Gastrocnemius medialis (tissue), 4 donors: ENCODE results near the gene BTNL8. TPM values are rescaled to one million over a fixed set of nuclear protein-coding genes. Genes with fewer than 3 reads are reported as not detected.

Source experiments
- ATAC-seq, 2 donors: fragments of 150-250 bp; one replicate each; pipeline ENCODE4 v1.9.1; 2016
- DNase-seq, 2 donors: peaks; one replicate each; pipeline ENCODE4 v3.0.0-alpha.2; 2019
- H3K27ac ChIP-seq, 4 donors: fragments of 200-600 bp; sonication (generic); 1 replicate in 1 of 4; 2 replicates in 3 of 4; pipeline ENCODE4 v1.5.1; 2016 to 2018; ENCODE audit warnings: mild to moderate bottlenecking in 2 of 4, moderate library complexity in 1 of 4
- H3K27me3 ChIP-seq, 3 donors: fragments of 200-600 bp; sonication (generic) in 2 of 3; 1 replicate in 1 of 3; 2 replicates in 2 of 3; pipeline versions ENCODE4 v1.5.1 to v1.6.0; 2016 to 2019; ENCODE audit warnings: mild to moderate bottlenecking in 1 of 3, moderate library complexity in 1 of 3
- H3K36me3 ChIP-seq, 2 donors: fragments of 200-600 bp; sonication (generic) in 1 of 2; one replicate each; pipeline ENCODE4 v1.5.1; 2017 to 2018
- H3K4me1 ChIP-seq, 2 donors: fragments of 200-600 bp; sonication (generic) in 1 of 2; one replicate each; pipeline ENCODE4 v1.5.1; 2016 to 2017; ENCODE audit warnings: mild to moderate bottlenecking in 2 of 2
- H3K4me3 ChIP-seq, 4 donors: fragments of 200-600 bp; sonication (generic) in 3 of 4; 1 replicate in 1 of 4; 2 replicates in 3 of 4; pipeline ENCODE4 v1.5.1; 2016 to 2019; ENCODE audit warnings: mild to moderate bottlenecking in 2 of 4
- H3K9me3 ChIP-seq, 3 donors: fragments of 200-600 bp; sonication (generic) in 2 of 3; 1 replicate in 1 of 3; 2 replicates in 2 of 3; pipeline ENCODE4 v1.5.1; 2016 to 2019
- POLR2A ChIP-seq, 2 donors: fragments of 450-650 bp; IDR thresholded peaks; one replicate each; pipeline ENCODE4 v1.6.1; 2017; ENCODE audit warnings: antibody characterized with exemption in 2 of 2, mild to moderate bottlenecking in 2 of 2, moderate library complexity in 2 of 2
- in situ Hi-C, 4 donors: fragments of 200-750 bp; cut with MboI; loops; one replicate each; pipeline versions ENCODE4 v1.15.0 to v1.8.0; 2017; ENCODE audit warnings: low sequenced_read_pairs in 4 of 4
- intact Hi-C: fragments of 100-400 bp; cut with DNase I; formaldehyde crosslinking; loops from one replicate; pipeline ENCODE4 v1.15.1; 2023; ENCODE audit warnings: low total_unique reads
- total RNA-seq, 4 donors: library from RNA; depleted of rRNA; stranded (reverse); fragments of >200 nt; gene quantifications; one replicate each; pipeline versions ENCODE4 v1.1.0 to v1.2.3, GENCODE V29; 2016
- TF ChIP-seq, protein P1 (sequence below), 5 experiments: fragments of 450-650 bp in 3 of 5; fragments of 200-600 bp in 2 of 5; sonication (generic) in 2 of 5; IDR thresholded peaks in 4 of 5; conservative IDR thresholded peaks in 1 of 5; 1 replicate in 4 of 5; 2 replicates in 1 of 5; pipeline ENCODE4 v1.5.1; 2016 to 2019; ENCODE audit warnings: antibody characterized with exemption in 5 of 5, mild to moderate bottlenecking in 3 of 5, moderate library complexity in 3 of 5

BTNL8 gene
- total RNA-seq, 4 donors from 2014 or later = 0.20 to 0.59 (median 0.22) TPM; not detected in 1

DNA sequence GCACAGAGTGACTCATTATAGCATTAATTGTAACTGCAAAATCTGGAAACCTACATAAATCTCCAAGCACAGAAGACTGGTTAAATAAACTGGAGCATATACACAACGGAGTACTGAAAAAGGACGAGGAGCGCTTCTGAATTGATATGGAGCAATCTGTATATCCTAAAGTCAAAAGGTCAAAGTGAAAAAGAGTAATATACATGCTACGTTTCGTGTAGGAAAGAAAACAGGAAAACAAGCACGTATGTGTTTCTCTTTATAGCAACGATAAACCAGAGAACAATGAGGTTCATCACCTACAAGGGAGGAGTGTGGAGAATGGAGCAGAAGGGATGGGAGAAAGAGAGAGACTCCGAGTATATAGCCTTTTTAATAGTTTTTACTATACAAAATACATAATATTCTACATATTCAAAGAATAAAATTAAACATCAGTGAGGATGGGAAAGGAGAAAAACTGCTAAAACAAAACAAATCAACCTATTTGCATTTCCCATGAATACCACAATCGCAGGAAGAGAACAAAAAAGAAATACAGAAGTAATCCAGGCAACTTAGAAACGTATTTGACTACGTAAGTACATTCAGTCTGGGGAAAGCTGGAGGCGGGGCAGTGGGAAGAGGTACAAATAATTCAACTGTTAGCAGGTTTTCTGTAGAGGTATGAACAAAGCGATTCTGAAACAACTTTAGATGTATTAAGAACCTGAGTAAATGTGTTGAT lies 45.7 kb upstream of the BTNL8 start:
- DNase-seq (no peak), ATAC-seq (no peak)
- Histone ChIP-seq H3K4me3 (no peak overlapping the region), H3K9me3 (no peaks in the 10 kb centered on the region), H3K36me3 (peaks cover 8 to 29% of the 10 kb centered on the region in 2 donors), H3K4me1 (no peaks in the 10 kb centered on the region), H3K27me3 (no peaks in the 10 kb centered on the region), H3K27ac (peak overlapping the region in 1 of 4 donors; percentile 16)
- TF ChIP-seq, protein P1, sequence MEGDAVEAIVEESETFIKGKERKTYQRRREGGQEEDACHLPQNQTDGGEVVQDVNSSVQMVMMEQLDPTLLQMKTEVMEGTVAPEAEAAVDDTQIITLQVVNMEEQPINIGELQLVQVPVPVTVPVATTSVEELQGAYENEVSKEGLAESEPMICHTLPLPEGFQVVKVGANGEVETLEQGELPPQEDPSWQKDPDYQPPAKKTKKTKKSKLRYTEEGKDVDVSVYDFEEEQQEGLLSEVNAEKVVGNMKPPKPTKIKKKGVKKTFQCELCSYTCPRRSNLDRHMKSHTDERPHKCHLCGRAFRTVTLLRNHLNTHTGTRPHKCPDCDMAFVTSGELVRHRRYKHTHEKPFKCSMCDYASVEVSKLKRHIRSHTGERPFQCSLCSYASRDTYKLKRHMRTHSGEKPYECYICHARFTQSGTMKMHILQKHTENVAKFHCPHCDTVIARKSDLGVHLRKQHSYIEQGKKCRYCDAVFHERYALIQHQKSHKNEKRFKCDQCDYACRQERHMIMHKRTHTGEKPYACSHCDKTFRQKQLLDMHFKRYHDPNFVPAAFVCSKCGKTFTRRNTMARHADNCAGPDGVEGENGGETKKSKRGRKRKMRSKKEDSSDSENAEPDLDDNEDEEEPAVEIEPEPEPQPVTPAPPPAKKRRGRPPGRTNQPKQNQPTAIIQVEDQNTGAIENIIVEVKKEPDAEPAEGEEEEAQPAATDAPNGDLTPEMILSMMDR (IDR thresholded peaks at IDR 0.05 in 4 of 5, conservative IDR thresholded peaks at IDR 0.05 in 1 of 5) = no peak
- TF ChIP-seq POLR2A (IDR thresholded peaks at IDR 0.05) = no peak
- intact Hi-C loops (no loop called here), in situ Hi-C loops (no loop called here)

DNA sequence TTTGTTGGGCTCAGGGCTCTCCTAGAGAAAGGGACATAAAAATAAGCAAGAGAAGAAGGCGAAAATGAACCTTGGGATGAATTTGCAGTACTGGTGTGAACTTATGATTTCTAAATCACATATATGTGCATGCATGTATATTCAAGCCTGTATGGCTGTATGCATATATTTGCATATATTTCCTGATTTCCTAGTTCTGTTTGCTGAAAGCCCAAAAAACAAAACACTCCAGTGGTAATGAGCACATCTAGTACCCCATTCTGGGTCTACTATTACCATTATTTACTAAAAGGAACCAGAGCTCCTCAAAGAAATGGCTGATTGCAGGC lies 45.1 kb upstream of the BTNL8 start:
- Histone ChIP-seq H3K4me1 (no peaks in the 10 kb centered on the region), H3K27ac (no peak overlapping the region), H3K36me3 (peaks cover 8 to 31% of the 10 kb centered on the region in 2 donors), H3K27me3 (no peaks in the 10 kb centered on the region), H3K9me3 (no peaks in the 10 kb centered on the region), H3K4me3 (no peak overlapping the region)
- in situ Hi-C loops (no loop called here), intact Hi-C loops (no loop called here)
- DNase-seq (no peak), ATAC-seq (no peak)
- TF ChIP-seq, protein P1 (IDR thresholded peaks at IDR 0.05 in 4 of 5, conservative IDR thresholded peaks at IDR 0.05 in 1 of 5) = no peak
- no peak for TF ChIP-seq POLR2A (IDR thresholded peaks at IDR 0.05)

DNA sequence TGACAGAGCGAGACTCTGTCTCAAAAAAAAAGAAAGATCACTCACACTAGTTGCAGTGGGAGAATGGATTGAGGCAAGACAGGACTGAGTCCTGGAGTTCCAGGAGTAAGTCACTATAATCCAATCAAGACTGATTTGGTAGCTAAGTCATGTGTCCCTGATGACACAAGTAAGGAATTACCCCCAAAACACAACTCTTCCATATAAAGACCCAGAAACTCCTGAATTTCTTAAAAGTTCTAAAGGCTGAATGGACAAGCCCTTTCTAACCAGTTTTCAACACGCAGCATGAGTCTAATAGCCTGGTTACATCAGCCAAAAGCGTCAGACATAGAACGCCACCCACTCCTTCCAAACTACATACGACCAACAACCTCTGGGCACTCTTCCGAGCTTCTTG lies 40.4 kb upstream of the BTNL8 start:
- intact Hi-C loops = no loop called here
- no peaks in the 10 kb centered on the region for H3K27me3 ChIP-seq
- TF ChIP-seq POLR2A (IDR thresholded peaks at IDR 0.05) = no peak
- TF ChIP-seq, protein P1 (IDR thresholded peaks at IDR 0.05 in 4 of 5, conservative IDR thresholded peaks at IDR 0.05 in 1 of 5) = no peak
- no peak for DNase-seq
- no peak overlapping the region for H3K27ac ChIP-seq
- in situ Hi-C loops = no loop called here
- no peak overlapping the region for H3K4me3 ChIP-seq
- H3K9me3 ChIP-seq = no peaks in the 10 kb centered on the region
- ATAC-seq = no peak
- peaks cover 0 to 6% of the 10 kb centered on the region in 2 donors for H3K36me3 ChIP-seq
- peaks cover 8 to 13% of the 10 kb centered on the region in 2 donors for H3K4me1 ChIP-seq

DNA sequence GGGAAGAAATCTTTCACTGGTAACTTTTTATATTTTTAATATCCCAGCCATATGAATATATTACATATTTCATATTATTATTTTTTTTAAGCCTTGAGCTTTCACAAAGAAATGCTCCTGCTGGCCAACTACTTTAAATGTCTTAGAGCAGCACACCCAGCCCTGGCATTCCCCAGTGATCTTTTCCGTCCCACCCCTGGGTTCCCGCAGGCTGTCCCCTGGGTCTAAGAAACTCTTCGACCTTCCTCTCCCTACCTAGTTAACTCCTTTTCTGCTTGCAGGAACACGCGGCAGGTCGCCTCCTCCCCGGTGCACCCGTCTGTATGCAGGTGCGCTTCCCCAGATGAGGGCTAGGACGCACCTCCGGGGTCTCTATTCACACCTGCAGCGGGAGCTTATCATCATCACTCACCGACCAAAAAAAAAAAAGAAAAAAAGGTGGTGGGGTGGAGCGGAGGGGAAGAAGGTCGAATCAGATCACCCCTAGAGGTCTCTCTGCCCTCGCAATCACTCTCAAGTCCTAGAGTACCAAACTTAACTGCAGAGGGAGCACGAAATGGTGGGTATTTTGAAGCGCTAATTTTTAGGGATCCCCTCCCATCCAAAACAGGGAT lies 38.6 kb upstream of the BTNL8 start:
- intact Hi-C loops (loop anchor here (2.0 to 10.0 kb wide), 7 partner anchors 30 to 404 kb away; partner anchors contain the start of genes MGAT1 and TRIM52), in situ Hi-C loops (loop anchor here in 1 of 4 donors (5.0 kb wide), 1 partner anchor 63 kb away; no protein-coding TSS in a partner anchor)
- peak overlapping the region; percentile 80 to 94 (median 90) for H3K27ac ChIP-seq
- H3K4me3 ChIP-seq = peak overlapping the region; percentile 81 to 99 (median 95)
- no peak for DNase-seq
- no peaks in the 10 kb centered on the region for H3K27me3 ChIP-seq
- H3K9me3 ChIP-seq = no peaks in the 10 kb centered on the region
- peaks cover 0 to 6% of the 10 kb centered on the region in 2 donors for H3K36me3 ChIP-seq
- peak; percentile 47 to 70 for ATAC-seq
- peaks cover 8 to 13% of the 10 kb centered on the region in 2 donors for H3K4me1 ChIP-seq
- TF ChIP-seq, protein P1 (IDR thresholded peaks at IDR 0.05 in 4 of 5, conservative IDR thresholded peaks at IDR 0.05 in 1 of 5) = no peak
- TF ChIP-seq POLR2A (IDR thresholded peaks at IDR 0.05) = no peak
